HCT116 (cell line): ENCODE data around the gene HEXA.

Source experiments
- CEBPB ChIP-seq: IDR thresholded peaks from 2 replicates; pipeline ENCODE4 v1.6.1; 2012; ENCODE audit warnings: low read depth
- EZH2 ChIP-seq: fragments of 200-600 bp; sonication (generic); IDR thresholded peaks from 2 replicates; pipeline ENCODE4 v1.6.1; 2017; ENCODE audit warnings: antibody characterized with exemption, mixed run types
- EZH2phosphoT487 ChIP-seq: fragments of 200-600 bp; IDR thresholded peaks from 2 replicates; pipeline ENCODE4 v1.6.1; 2018; ENCODE audit warnings: antibody characterized with exemption, borderline replicate concordance
- POLR2A ChIP-seq: IDR thresholded peaks from 2 replicates; pipeline ENCODE4 v1.7.0; 2011; ENCODE audit warnings: borderline replicate concordance; ENCODE audit not compliant: insufficient read depth, insufficient read length; ENCODE audit errors: extremely low read depth
- POLR2AphosphoS5 ChIP-seq: IDR thresholded peaks from 2 replicates; pipeline ENCODE4 v1.6.1; 2011; ENCODE audit warnings: mild to moderate bottlenecking, low read depth, low read length, moderate library complexity
- RAD21 ChIP-seq: IDR thresholded peaks from 2 replicates; pipeline ENCODE4 v1.6.1; 2012; ENCODE audit warnings: low read depth, mild to moderate bottlenecking
- SIN3A ChIP-seq: IDR thresholded peaks from 2 replicates; pipeline ENCODE4 v1.6.1; 2012; ENCODE audit warnings: low read depth
- SP1 ChIP-seq: IDR thresholded peaks from 2 replicates; pipeline ENCODE4 v1.6.1; 2012; ENCODE audit warnings: low read depth
- TCF7L2 ChIP-seq: IDR thresholded peaks from 2 replicates; pipeline ENCODE4 v1.7.0; 2011; ENCODE audit warnings: borderline replicate concordance, inconsistent platforms; ENCODE audit not compliant: insufficient read depth, insufficient read length; ENCODE audit errors: extremely low read depth
- YY1 ChIP-seq: IDR thresholded peaks from 2 replicates; pipeline ENCODE4 v1.6.1; 2011; ENCODE audit warnings: low read length, low read depth, moderate library complexity, mild to moderate bottlenecking; ENCODE audit not compliant: insufficient replicate concordance; ENCODE audit errors: extremely low read depth
- ZFX ChIP-seq: fragments of 450-650 bp; IDR thresholded peaks from 2 replicates; pipeline ENCODE4 v1.6.1; 2017
- ZNF274 ChIP-seq: fragments of 200-500 bp; sonication (Bioruptor generic); IDR thresholded peaks from 2 replicates; pipeline ENCODE4 v1.6.1; 2014; ENCODE audit warnings: mild to moderate bottlenecking, low read depth, low read length, inconsistent platforms
- TF ChIP-seq, protein P1 (sequence below), 3 experiments: fragments of 200-600 bp in 1 of 3; sonication (generic) in 1 of 3; IDR thresholded peaks in 2 of 3; conservative IDR thresholded peaks in 1 of 3; 2 replicates each; pipeline ENCODE4 v1.5.1; 2012 to 2017; ENCODE audit warnings: low read depth in 2 of 3, low read length in 2 of 3, antibody characterized with exemption in 1 of 3, borderline replicate concordance in 1 of 3, control low read depth in 1 of 3, mild to moderate bottlenecking in 1 of 3, mixed read lengths in 1 of 3, mixed run types in 1 of 3, moderate library complexity in 1 of 3; ENCODE audit not compliant: insufficient read depth in 1 of 3
- TF ChIP-seq, protein P2 (sequence below): IDR thresholded peaks from 2 replicates; pipeline ENCODE4 v1.6.1; 2012; ENCODE audit warnings: low read depth

DNA sequence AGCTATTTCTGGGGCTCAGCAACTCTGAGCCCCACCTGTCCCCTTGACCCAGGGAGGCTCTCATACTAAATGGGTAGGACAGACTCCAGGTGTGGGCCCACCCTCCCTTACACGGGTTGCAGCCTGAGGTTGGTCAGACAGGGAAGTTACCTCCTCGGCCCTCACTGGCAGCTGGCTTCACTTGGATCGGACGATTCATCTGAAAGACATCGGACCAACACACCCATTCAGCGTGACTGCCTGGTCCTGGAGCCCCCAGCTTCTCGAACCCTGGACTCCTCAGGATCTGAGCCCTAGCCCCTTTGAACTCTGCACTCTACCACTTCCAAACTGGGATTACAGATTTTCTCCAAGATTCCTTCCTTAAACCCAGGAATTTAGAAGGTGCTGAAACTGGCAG lies 71.2 kb downstream of the HEXA start:
- TF ChIP-seq POLR2A = no peak
- TF ChIP-seq, protein P1, sequence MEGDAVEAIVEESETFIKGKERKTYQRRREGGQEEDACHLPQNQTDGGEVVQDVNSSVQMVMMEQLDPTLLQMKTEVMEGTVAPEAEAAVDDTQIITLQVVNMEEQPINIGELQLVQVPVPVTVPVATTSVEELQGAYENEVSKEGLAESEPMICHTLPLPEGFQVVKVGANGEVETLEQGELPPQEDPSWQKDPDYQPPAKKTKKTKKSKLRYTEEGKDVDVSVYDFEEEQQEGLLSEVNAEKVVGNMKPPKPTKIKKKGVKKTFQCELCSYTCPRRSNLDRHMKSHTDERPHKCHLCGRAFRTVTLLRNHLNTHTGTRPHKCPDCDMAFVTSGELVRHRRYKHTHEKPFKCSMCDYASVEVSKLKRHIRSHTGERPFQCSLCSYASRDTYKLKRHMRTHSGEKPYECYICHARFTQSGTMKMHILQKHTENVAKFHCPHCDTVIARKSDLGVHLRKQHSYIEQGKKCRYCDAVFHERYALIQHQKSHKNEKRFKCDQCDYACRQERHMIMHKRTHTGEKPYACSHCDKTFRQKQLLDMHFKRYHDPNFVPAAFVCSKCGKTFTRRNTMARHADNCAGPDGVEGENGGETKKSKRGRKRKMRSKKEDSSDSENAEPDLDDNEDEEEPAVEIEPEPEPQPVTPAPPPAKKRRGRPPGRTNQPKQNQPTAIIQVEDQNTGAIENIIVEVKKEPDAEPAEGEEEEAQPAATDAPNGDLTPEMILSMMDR (IDR thresholded peaks at IDR 0.05 in 2 of 3, conservative IDR thresholded peaks at IDR 0.05 in 1 of 3; ENCODE audit: borderline replicate concordance in 1 of 3, insufficient read depth in 1 of 3, low read depth in 2 of 3, low read length in 2 of 3) = no peak
- TF ChIP-seq RAD21 = no peak
- TF ChIP-seq, protein P2, sequence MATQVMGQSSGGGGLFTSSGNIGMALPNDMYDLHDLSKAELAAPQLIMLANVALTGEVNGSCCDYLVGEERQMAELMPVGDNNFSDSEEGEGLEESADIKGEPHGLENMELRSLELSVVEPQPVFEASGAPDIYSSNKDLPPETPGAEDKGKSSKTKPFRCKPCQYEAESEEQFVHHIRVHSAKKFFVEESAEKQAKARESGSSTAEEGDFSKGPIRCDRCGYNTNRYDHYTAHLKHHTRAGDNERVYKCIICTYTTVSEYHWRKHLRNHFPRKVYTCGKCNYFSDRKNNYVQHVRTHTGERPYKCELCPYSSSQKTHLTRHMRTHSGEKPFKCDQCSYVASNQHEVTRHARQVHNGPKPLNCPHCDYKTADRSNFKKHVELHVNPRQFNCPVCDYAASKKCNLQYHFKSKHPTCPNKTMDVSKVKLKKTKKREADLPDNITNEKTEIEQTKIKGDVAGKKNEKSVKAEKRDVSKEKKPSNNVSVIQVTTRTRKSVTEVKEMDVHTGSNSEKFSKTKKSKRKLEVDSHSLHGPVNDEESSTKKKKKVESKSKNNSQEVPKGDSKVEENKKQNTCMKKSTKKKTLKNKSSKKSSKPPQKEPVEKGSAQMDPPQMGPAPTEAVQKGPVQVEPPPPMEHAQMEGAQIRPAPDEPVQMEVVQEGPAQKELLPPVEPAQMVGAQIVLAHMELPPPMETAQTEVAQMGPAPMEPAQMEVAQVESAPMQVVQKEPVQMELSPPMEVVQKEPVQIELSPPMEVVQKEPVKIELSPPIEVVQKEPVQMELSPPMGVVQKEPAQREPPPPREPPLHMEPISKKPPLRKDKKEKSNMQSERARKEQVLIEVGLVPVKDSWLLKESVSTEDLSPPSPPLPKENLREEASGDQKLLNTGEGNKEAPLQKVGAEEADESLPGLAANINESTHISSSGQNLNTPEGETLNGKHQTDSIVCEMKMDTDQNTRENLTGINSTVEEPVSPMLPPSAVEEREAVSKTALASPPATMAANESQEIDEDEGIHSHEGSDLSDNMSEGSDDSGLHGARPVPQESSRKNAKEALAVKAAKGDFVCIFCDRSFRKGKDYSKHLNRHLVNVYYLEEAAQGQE = no peak
- no peak for TF ChIP-seq POLR2AphosphoS5
- TF ChIP-seq EZH2phosphoT487 = no peak
- no peak for TF ChIP-seq YY1
- no peak for TF ChIP-seq TCF7L2
- no peak for TF ChIP-seq EZH2
- no peak for TF ChIP-seq SP1
- TF ChIP-seq ZFX = no peak
- TF ChIP-seq SIN3A = no peak
- TF ChIP-seq ZNF274 = no peak
- no peak for TF ChIP-seq CEBPB
